GM12891 (cell line): ENCODE results near the gene ARHGAP18.
"Not testable (repeated sequence)": the region's sequence is repeated elsewhere in the genome, so short reads cannot be mapped to it uniquely, and the experiment has no call there.

Source experiments
- DNase-seq: peaks from one replicate; pipeline ENCODE4 v3.0.0; 2011; ENCODE audit warnings: low spot score; ENCODE audit not compliant: insufficient read length
- FAIRE-seq: peaks from 2 replicates; lab custom pipeline; 2011; peaks lifted over from hg19 to GRCh38; lab: Jason Lieb, UNC
- PAX5 ChIP-seq: IDR thresholded peaks from 2 replicates; pipeline ENCODE4 v1.6.1; 2011; ENCODE audit warnings: low read length, moderate library complexity, mild to moderate bottlenecking; ENCODE audit not compliant: insufficient read depth, severe bottlenecking
- POLR2A ChIP-seq: IDR thresholded peaks from 2 replicates; pipeline ENCODE4 v1.6.1; 2011; ENCODE audit warnings: low read depth, low read length, control low read depth
- POLR2AphosphoS5 ChIP-seq: IDR thresholded peaks from 2 replicates; pipeline ENCODE4 v1.6.1; 2011; ENCODE audit warnings: low read depth, low read length, control low read depth
- POU2F2 ChIP-seq: IDR thresholded peaks from 2 replicates; pipeline ENCODE4 v1.6.1; 2011; ENCODE audit warnings: low read depth, mild to moderate bottlenecking, control low read depth, low read length, moderate library complexity
- SPI1 ChIP-seq: IDR thresholded peaks from 2 replicates; pipeline ENCODE4 v1.6.1; 2011; ENCODE audit warnings: low read depth, low read length, control low read depth
- TAF1 ChIP-seq: IDR thresholded peaks from 2 replicates; pipeline ENCODE4 v1.6.1; 2011; ENCODE audit warnings: low read depth, low read length, control low read depth

Gene ARHGAP18

GRCh38 chr6:129596522-129596921, 113.5 kb downstream of the ARHGAP18 start:
- FAIRE-seq (no peak), DNase-seq (no peak)
- TF ChIP-seq POU2F2 (no peak), POLR2AphosphoS5 (no peak), TAF1 (no peak), POLR2A (no peak), SPI1 (no peak), PAX5 (no peak)

GRCh38 chr6:129593233-129593564, 116.8 kb downstream of the ARHGAP18 start:
- DNase-seq, result no peak
- TF ChIP-seq TAF1 (no peak), POU2F2 (no peak), POLR2A (no peak)
- no peak for FAIRE-seq

GRCh38 chr6:129592516-129593232, 117.3 kb downstream of the ARHGAP18 start:
- DNase-seq (no peak), FAIRE-seq (no peak)
- no peak for TF ChIP-seq PAX5
- TF ChIP-seq POLR2A, result no peak
- TF ChIP-seq SPI1, result no peak
- TF ChIP-seq POU2F2, result no peak
- no peak for TF ChIP-seq TAF1
- TF ChIP-seq POLR2AphosphoS5, result no peak

- DNase-seq (no peak), FAIRE-seq (no peak)
- no peak for TF ChIP-seq TAF1
- no peak for TF ChIP-seq SPI1
- TF ChIP-seq POLR2A, result no peak
- TF ChIP-seq POU2F2, result no peak
- no peak for TF ChIP-seq POLR2AphosphoS5
- no peak for TF ChIP-seq PAX5
These were observed 119.5 kb downstream of the ARHGAP18 start for GRCh38 chr6:129590408-129591022.

GRCh38 chr6:129586815-129587214, 123.2 kb downstream of the ARHGAP18 start:
- FAIRE-seq, result no peak
- no peak for DNase-seq
- TF ChIP-seq POLR2AphosphoS5 (no peak), SPI1 (no peak), POU2F2 (no peak), TAF1 (no peak)

- no peak for DNase-seq
- TF ChIP-seq POLR2A, result no peak
- FAIRE-seq, result no peak
These were observed 126.1 kb downstream of the ARHGAP18 start for GRCh38 chr6:129583866-129584265.

- TF ChIP-seq POU2F2, result no peak
- no peak for TF ChIP-seq POLR2AphosphoS5
- TF ChIP-seq TAF1, result no peak
- TF ChIP-seq POLR2A, result no peak
- DNase-seq (no peak), FAIRE-seq (no peak)
These were observed 131.7 kb downstream of the ARHGAP18 start for GRCh38 chr6:129578315-129578714.

- DNase-seq (no peak), FAIRE-seq (no peak)
- TF ChIP-seq POU2F2 (no peak), TAF1 (no peak), SPI1 (no peak), POLR2A (no peak)
These were observed 132.3 kb downstream of the ARHGAP18 start for GRCh38 chr6:129577691-129578090.

GRCh38 chr6:129576456-129576855, 133.5 kb downstream of the ARHGAP18 start:
- FAIRE-seq (no peak), DNase-seq (no peak)
- no peak for TF ChIP-seq POLR2A
- TF ChIP-seq TAF1, result no peak
- no peak for TF ChIP-seq POU2F2
- no peak for TF ChIP-seq PAX5
- no peak for TF ChIP-seq SPI1
- no peak for TF ChIP-seq POLR2AphosphoS5

GRCh38 chr6:129575378-129576118, 134.4 kb downstream of the ARHGAP18 start:
- FAIRE-seq (peak; percentile 40), DNase-seq (no peak)
- TF ChIP-seq TAF1 (no peak), POLR2A (no peak), SPI1 (no peak), PAX5 (no peak), POLR2AphosphoS5 (no peak), POU2F2 (no peak)

GRCh38 chr6:129574605-129575004, 135.4 kb downstream of the ARHGAP18 start:
- FAIRE-seq, DNase-seq: not testable (repeated sequence)

- not testable (repeated sequence) for FAIRE-seq
These were observed 139.0 kb downstream of the ARHGAP18 start for GRCh38 chr6:129570929-129571328.

More at GRCh38 chr6:129570929-129571328, 139.0 kb downstream of the ARHGAP18 start:
- not testable (repeated sequence) for DNase-seq
